Stimulated activated CD8-positive, alpha-beta memory T cell treated with anti-CD3 and anti-CD28 coated beads, Interleukin-15, amount 100 ng/mL, for 4 hours (primary cell): ENCODE results near the gene PARD3.

Source experiments
- DNase-seq, 2 donors: peaks; one replicate each; pipeline ENCODE4 v3.0.0-alpha.2; 2020; ENCODE audit warnings: low read depth in 2 of 2

PARD3 gene

DNA sequence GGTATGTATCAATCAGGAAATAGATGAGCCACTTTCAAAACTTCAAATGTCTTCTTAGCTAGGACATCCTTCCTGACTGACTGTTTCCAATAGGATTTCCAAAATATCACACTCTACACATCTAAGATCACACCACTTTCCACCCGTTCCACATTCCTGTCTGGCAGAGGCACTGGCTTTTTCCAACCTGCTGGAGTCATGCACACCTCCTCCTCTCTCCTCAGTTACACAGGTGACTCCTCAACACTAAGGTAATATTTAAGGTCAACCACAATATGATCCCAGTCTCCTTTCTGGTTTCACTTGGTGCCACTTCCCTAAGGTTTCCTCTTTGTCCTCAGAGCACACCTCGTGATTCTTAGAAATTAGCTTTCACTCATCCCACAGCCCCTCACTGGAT, 196.5 kb downstream of the PARD3 start:
- DNase-seq: no peak

DNA sequence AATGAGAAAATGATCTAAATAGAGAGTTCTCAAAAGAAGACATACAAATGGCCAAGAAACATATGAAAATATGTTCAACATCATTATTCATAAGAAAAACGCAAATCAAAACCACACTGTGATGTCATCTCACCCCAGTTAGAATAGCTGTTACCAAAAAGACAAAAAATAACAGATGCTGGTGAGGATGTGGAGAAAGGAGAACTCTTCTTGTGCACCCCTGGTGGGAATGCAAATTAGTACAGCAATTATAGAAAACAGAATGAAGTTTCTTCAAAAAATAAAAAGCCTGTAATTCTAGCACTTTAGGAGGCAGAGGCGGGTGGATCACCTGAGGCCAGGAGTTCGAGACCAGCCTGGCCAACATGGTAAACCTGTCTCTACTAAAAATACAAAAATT, 199.3 kb downstream of the PARD3 start:
- DNase-seq: no peak

DNA sequence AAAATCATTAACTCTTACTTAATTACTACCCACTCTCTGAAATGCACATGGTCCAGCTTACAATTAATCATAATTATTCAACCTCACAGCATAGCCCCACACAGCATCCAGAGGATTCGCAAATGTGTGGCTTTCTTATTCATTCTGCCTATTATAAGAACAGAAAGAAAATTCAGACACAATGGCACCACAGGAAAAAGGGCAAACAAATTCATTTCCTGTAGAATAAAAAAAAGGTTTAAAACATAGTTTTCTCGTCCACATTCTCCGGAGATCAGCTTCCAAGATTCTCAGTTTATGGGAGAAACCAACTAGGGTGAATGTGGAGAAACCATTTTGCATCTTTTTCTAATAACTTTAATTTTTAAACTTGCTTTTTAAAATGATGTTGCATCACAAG, 201.6 kb downstream of the PARD3 start:
- no peak for DNase-seq

DNA sequence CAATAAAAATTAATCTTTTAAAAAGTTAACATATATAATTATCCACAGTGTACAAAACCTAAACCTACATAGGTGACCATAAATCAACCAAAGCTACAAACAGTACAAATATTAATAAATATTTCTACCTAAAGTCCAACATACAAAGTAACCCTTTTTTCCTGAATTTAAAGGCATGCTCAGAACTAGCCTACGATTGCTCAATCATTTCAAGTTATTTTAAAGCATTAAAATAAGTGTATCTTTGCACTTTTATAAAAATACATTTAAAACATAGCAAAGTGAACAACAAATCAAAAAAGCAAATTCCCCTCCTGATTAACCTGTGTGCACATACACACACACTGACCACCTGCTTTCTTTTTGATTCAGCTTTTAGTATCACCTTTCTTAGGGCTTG, 202.2 kb downstream of the PARD3 start:
- DNase-seq: no peak

DNA sequence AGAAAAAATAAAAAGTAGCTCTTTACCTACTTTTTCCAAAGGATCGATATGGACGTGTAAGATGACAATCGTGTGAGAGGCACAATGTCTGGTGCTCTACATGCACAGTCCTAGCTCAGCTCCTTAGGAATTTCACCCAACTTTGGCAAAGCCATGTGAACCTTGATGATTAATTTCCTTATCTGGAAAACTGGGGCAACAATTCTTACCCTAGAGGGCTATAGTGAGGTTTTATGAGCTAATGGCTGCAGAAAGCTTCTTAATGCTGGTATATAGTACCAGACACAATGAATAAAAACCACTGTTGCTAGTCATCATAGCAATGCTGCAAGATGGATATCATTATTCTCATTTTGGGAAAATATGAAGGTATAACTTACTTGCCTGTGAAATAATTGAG, 202.7 kb downstream of the PARD3 start:
- DNase-seq: no peak

DNA sequence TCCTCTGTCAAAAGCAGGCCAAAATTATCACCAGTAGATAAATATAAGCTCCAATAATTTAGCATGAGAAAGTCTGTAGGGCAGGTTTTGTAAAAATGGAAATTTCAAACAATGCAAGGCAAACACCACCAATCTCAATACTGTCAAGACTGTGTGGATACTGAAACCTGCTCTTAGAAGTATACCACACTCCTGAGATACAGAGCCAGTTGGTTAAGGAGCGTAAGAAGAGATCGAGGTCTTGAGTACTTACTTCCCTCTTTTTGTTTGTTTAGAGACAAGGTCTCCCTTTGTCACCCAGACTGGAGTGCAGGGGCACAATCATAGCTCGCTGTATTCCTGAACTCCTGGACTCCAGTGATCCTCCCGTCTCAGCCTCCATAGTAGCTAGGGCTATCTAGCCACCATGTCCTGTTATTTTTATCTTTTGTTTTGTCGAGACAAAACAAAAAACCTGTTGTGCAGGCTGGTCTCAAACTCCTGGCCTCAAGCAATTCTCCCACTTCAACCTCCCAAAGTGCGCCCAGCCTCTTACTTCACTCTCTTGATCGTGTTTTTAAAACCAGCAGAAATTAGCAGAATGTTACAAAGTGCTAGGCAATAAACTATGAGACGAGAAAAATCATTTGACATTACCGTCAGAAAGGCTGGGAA, 205.7 kb downstream of the PARD3 start:
- no peak for DNase-seq

DNA sequence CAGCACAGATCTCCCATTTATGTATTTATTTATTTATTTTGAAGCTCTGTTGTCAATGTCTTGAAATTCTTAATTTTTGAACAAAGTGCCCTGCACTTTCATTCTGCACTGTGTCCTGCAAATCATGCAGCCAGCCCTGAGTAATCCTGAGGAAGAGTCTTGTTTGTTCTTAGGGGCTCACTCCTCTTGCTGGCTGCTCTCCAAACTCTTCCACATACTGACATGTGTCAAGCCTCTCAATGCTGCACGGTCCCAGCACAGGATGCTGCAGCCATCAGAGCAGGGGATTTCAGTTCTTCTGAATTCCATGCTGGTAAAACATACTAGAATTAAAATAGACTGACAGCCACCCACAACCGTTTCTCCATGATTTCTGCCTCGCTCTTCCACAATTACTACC, 207.2 kb downstream of the PARD3 start:
- DNase-seq: no peak

DNA sequence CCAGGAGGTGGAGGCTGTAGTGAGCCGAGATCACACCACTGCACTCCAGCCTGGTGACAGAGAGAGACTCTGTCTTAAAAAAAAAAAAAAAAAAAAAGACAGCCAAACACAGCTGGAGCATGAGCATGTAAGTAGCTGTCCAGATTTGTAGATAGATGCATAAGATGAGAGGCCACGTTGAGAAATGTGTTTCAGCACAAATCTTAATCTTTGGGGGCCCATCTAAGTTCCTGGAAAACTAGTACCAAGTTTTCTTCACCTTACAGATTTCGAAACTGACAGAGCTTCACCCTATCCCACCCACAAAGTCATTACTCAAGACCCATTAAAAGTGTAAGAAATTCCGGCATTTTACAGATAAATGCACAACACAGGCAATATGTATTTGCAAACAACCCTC, 208.2 kb downstream of the PARD3 start:
- DNase-seq: no peak

DNA sequence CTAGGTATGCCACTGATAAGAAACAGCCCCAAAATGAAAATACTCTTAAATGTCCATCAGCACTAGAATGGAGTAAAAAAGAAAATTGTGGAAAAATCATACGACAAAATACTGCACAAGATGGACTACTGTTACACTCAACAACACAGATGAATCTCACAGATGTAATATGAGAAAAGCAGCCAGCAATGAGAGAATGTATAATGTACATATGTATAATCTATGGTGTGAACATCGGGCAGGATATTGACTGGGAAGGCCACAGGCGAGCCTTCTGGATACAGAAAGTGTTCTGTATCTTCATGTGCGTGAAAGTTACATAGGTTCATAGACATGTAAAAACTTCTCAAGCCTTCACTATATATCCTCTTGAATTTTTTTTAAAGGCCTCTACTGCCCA, 212.6 kb downstream of the PARD3 start:
- no peak for DNase-seq

DNA sequence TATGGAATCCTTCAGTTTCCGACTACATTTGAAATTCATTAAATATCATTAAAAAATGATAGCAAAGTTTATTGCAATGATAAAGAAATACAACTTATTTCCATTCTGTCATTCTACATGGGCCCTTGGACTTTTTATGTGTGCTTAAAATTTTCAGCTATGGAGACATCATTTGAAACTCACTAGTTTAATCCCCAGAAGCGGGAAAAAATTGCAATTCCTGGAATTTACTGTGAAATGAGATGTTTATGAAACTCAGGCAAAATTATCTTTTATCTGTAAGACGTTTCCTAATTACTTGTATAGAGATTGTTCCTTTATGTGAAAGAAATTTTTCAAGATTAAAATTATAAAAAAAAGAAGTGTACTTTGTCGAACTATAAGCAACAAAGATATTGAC, 213.4 kb downstream of the PARD3 start:
- no peak for DNase-seq

DNA sequence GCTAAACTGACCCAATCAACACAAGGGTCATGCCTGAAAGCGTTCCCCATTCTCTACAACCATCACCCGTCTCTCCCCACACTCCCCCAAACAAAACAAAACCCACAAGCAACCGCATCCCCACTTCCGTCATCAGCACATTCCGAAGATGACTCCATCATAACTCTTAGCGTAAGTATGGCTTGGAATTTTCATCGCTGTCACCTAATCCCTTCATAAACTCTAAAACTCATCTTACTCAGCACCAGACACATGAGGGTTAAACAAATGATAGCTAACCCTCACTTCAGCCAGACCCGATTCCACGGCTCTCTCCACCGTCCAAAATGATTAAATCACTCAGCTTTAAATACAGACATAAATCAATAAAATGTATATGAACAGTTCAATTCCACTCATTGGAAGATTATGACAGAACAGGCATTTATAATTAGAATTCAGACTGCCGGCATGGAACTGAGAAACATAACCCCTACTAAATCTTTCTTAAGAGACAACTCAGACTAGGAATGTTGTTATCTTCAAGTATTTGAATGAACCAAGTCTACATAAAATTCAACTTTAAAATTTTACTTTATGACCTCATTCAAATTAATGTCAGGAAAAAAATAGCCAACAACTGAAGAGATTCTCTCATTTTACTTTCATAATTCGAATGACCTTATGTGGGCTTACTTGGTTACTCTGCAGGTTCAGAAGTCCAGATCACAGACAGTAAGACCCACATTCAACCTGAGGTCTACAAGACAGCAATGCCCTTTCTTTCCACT, 215.9 kb downstream of the PARD3 start:
- DNase-seq: no peak

DNA sequence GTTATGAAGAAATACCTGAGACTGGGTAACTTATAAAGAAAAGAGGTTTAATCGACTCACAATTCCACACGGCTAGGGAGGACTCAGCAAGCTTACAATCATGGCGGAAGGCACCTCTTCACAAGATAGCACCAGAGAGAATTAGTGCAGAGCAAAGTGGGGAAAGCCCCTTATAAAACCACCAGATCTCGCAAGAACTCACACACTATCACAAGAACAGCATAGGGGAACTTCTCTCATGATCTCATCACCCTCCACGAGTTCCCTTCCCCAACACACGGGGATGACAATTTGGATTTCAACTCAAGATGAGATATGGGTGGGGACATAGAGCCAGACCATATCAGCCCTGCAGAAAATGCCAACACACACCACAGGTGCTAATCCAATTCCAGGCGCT, 218.7 kb downstream of the PARD3 start:
- no peak for DNase-seq

DNA sequence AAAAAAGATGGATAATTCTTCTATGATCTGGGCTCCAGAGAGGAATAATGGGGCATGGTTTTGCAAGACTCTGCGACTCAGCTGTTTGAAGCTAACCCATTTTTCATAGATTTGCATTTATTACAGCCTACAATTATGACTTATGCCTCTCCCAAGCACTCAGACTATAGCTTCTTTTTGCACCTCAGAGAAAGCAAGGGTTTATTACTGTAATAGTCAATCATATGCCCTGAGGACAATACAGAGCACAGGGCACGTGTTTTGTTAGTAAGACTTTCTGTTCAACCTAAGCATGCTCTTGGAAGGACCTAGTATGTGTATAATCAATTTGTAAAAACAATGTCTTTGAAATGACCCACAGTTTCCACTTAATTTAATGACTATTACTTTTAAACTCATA, 221.2 kb downstream of the PARD3 start:
- DNase-seq: no peak

DNA sequence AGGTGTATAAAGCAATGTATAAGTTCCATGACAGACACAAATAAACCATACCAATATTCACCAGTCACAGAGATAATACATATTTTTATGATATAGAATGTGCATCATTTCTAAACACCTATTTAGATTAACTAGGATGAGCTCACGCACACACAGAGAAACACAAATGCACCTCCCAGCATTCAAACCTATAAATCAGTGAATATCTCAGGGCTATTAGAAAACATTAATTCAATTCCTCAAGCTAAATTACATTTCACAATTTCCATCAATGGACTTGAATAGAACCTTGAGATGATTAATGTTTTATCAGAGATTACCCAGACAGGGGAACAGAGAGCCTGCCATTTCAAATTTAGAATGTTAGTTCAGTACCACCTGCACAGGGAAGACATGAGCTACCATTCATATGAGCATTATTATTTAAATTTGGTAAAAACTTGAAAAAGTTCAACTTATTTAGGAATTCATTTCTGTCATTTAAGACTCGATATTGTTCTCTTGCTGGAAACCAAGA, 221.7 kb downstream of the PARD3 start:
- no peak for DNase-seq

DNA sequence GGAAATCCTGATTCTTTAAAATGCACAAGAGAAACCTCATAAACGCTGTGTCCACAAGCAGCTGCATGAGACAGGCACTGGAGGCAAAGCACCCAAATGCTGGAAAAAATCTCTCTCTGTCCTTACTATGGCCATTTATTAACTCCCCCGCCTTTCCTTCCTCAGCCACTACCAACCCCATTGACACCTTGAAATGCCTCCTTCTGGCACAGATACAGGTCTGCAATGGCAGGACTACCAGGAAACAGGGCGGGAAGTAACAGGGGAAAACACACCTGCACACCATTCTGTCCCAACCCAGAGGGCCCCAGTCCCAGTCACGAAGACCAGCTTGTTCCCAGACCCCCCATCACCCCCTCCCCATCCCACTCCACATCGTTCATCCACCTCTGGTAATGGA, 224.3 kb downstream of the PARD3 start:
- DNase-seq: no peak

DNA sequence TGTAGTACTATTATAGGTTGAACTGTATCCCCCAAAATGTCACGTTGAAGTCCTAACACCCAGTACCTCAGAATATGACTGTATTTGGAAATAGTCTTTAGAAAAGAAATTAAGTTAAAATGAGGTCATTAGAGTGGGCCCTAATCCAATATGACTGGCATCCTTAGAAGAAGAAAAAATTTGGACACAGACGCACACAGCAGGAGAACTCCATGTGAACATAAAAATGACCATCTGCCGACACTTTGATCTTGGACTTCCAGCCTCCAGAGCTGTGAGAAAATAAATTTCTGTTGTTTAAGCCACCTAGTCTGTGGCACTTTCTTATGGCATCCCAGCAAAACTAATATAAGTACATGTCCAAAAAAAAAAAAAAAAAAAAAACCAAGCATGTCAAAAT, 225.8 kb downstream of the PARD3 start:
- DNase-seq: no peak

DNA sequence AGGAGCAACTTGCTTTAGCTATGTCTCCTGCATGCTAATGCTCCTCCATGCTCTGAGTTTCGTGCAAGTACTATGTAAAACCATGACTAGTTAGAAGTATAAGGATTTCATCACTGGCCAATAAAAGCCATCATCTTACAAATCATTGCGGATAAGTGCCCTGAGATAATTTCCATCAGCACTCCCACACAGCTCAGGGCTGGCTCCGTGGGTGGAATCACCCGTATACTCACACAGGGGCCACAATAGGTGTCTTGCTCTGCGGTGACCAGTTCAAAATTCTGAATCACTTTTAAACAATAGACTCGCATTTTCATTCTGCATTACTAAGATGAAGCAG, 227.4 kb downstream of the PARD3 start:
- DNase-seq: no peak

DNA sequence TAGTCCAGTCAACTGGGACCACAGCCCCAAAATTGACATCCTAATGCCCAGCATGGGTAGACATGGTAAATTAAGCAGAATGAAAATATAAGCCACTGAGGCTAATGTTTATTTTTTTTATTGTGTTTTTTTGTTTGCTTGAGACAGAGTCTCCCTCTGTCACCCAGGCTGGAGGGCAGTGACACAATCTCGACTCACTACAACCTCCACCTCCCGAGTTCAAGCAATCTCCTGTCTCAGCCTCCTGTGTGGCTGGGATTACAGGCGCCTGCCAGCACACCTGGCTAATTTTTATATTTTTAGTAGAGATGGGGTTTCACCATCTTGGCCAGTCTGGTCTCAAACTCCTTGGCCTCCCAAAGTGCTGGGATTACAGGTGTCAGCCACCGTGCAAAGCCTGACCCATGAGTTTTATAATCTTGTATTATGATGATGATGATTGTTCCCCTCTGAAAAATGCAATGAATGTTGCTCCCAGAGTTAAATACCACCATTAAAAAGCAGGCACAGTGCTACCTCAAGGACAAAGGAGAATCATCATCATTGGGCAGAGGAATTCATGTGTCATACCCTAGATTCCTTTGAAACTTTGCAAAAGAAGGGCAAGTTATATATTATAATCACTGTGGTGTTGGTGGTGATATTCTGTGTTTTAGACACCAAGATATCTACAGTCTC, 228.0 kb downstream of the PARD3 start:
- no peak for DNase-seq

DNA sequence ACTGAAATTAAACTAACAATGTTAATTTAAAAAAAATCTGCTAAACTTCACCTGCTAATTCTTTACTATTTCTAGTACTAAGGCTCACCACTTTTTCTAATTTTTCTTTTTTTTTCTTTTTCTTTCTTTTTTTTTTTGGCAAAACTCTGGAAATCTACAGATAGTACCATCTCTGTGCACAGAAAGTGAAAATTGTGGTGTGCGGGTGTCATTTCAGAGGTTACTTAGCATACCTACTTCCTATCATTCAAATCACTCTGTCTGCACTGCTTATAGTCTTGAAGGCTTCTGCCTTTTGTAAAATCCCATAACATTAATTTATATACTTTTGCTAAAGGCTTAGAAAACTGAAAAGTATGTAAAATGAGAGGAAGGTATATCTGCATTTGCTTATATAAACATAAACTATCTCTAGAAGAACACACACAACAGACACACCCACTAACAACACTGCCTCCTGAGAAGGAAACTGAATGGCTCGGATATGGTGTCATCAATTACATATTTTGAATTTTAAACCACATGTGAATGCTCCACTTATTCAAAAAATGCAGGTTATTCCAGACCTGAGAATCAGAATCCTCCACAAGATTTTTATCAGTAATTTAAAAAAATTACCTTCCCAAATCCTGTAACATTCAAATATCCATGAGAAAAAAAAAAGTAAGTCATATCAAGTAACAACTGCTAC, 229.5 kb downstream of the PARD3 start:
- DNase-seq: no peak

DNA sequence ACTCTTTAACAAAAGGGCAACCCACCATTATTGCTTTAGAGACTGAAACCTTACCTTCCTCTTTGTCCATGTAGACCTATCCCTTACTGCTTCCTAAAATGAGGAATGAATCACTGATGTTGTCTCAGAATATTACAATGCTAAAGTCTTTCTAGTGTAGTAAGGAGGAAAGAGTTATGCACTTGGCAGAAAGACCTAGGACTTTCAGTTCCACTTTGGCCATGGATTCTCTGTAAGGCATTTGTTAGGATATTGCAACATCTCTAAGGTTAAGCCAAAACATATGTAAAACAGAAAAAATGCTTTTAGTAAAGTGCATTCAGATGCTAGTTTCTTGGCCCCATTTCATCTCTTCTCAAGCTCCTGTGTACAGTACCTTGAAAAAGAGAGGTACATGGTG, 230.9 kb downstream of the PARD3 start:
- DNase-seq: no peak

DNA sequence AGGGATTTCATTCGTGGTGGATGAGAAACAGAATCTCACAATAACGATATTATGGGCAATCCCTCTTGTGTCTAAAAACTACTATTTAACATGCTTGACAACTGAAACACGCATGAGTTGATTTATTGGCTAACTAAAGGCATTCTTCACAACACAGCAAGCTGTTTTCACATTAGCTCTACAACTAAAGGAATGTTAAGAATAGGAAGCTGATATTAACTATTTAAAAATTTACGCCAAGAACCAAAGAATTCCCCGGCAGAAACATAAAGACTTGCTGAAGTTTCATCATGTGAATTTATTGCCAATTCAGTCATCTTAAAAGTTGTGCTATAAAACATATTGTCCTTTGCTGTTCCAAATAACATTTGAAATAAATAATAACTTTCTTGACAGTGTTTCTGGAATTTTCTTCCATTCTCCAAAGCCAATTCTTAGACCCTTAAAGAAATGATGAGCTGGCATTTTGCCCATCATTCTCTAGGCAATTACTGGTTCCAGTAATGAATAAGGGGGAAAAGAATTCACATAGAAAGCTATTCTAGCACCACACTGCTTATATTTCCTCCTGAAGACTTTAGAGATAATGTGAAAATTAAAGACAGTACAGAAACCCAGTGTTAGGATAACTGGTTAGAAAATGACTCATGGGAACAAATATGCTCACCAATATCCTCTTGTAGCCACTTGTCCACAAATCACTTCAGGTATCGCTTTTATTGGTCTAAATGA, 233.1 kb downstream of the PARD3 start:
- DNase-seq: no peak

DNA sequence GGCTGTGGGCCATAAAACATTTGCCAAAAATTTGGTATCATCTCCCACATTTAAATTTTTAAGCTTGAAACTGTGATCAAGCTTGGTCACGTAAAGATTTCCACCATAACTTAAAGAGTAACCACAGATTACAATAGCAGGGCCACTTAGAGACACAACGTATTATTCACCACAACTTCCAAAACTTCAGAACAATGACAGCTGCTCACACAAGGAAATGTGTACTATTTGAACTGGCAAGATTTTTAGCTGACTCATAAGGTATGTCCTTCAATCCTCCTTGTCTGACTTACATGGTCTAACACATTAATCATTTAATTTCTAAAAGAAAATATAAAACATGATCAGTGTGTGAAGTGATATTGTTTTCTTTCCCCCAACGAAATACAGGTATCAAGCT, 234.5 kb downstream of the PARD3 start:
- DNase-seq: no peak
